ENCODE measurements around the gene RABAC1. TPM values are rescaled to one million over a fixed set of nuclear protein-coding genes. Genes with fewer than 3 reads are reported as not detected.

Gene RABAC1
- total and polyA plus RNA-seq, 7 donors: 128 to 255 (median 170) TPM

- no peak for DNase-seq
- WGBS, 2 donors: 44 to 70% methylated on average over 13 of the region's 13 CpGs
- no peaks in the 10 kb centered on the region for H3K9me3 ChIP-seq
- intact Hi-C loops (cut with DNase I): no loop called here
- no peak overlapping the region for H3K27ac ChIP-seq
- peaks cover 26 to 52% (median 42%) of the 10 kb centered on the region in 3 donors for H3K27me3 ChIP-seq
- peaks cover 0 to 13% (median 2%) of the 10 kb centered on the region in 4 donors for H3K36me3 ChIP-seq
- H3K4me3 ChIP-seq: no peak overlapping the region
- peaks cover 0 to 13% (median 7%) of the 10 kb centered on the region in 4 donors for H3K4me1 ChIP-seq
- TF ChIP-seq EP300 (IDR thresholded peaks at IDR 0.05): no peak
- TF ChIP-seq POLR2AphosphoS5 (IDR thresholded peaks at IDR 0.05): no peak
- TF ChIP-seq, protein P1, sequence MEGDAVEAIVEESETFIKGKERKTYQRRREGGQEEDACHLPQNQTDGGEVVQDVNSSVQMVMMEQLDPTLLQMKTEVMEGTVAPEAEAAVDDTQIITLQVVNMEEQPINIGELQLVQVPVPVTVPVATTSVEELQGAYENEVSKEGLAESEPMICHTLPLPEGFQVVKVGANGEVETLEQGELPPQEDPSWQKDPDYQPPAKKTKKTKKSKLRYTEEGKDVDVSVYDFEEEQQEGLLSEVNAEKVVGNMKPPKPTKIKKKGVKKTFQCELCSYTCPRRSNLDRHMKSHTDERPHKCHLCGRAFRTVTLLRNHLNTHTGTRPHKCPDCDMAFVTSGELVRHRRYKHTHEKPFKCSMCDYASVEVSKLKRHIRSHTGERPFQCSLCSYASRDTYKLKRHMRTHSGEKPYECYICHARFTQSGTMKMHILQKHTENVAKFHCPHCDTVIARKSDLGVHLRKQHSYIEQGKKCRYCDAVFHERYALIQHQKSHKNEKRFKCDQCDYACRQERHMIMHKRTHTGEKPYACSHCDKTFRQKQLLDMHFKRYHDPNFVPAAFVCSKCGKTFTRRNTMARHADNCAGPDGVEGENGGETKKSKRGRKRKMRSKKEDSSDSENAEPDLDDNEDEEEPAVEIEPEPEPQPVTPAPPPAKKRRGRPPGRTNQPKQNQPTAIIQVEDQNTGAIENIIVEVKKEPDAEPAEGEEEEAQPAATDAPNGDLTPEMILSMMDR (IDR thresholded peaks at IDR 0.05): no peak
- no peak for TF ChIP-seq POLR2A (IDR thresholded peaks at IDR 0.05)
These were observed 47.9 kb downstream of the RABAC1 start for GRCh38 chr19:41910992-41911888.

- peaks cover 26 to 44% (median 34%) of the 10 kb centered on the region in 3 donors for H3K27me3 ChIP-seq
- no peaks in the 10 kb centered on the region for H3K9me3 ChIP-seq
- no peak for DNase-seq
- WGBS, 2 donors: 62 to 74% methylated on average over 12 of the region's 12 CpGs
- TF ChIP-seq EP300 (IDR thresholded peaks at IDR 0.05): no peak
- peak in 2 of 4 donors; percentile 9 to 11 for TF ChIP-seq POLR2AphosphoS5 (IDR thresholded peaks at IDR 0.05)
- TF ChIP-seq, protein P1 (IDR thresholded peaks at IDR 0.05): no peak
- TF ChIP-seq POLR2A (IDR thresholded peaks at IDR 0.05): no peak
- H3K4me1 ChIP-seq: peaks cover 0 to 13% (median 6%) of the 10 kb centered on the region in 4 donors
- H3K4me3 ChIP-seq: no peak overlapping the region
- no peak overlapping the region for H3K27ac ChIP-seq
- intact Hi-C loops (cut with DNase I): no loop called here
- H3K36me3 ChIP-seq: peaks cover 0 to 21% (median 6%) of the 10 kb centered on the region in 4 donors
These were observed 48.7 kb downstream of the RABAC1 start for GRCh38 chr19:41910240-41910991.

DNA sequence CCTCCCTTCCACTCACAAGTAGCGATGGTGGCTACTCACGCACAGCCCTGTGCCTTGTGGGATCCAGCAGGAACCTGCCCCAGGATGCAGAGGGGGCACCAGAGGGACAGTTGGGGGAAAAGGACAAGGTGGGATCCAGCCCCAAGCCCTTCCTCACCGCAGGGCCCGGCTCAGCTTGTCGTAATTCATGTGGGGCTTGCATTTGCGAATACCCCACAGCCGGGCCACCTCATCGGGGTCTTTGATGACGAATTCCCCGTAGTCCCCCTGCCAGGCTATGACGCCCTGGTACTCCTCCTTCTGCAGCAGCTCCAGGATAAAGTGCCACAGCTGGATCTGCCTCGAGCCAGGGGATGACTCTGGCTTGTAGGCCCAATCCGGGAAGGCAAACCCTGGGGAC is 49.4 kb downstream of the RABAC1 start:
- intact Hi-C loops (cut with DNase I): no loop called here
- no peak overlapping the region for H3K27ac ChIP-seq
- no peak overlapping the region for H3K4me3 ChIP-seq
- WGBS, 2 donors: 74 to 79% methylated on average over 13 of the region's 13 CpGs
- no peak for DNase-seq
- H3K9me3 ChIP-seq: no peaks in the 10 kb centered on the region
- H3K4me1 ChIP-seq: peaks cover 0 to 10% (median 2%) of the 10 kb centered on the region in 4 donors
- peaks cover 0 to 28% (median 12%) of the 10 kb centered on the region in 4 donors for H3K36me3 ChIP-seq
- TF ChIP-seq POLR2A (IDR thresholded peaks at IDR 0.05): no peak
- TF ChIP-seq, protein P1 (IDR thresholded peaks at IDR 0.05): no peak
- no peak for TF ChIP-seq EP300 (IDR thresholded peaks at IDR 0.05)
- no peak for TF ChIP-seq POLR2AphosphoS5 (IDR thresholded peaks at IDR 0.05)
- H3K27me3 ChIP-seq: peaks cover 24 to 37% (median 29%) of the 10 kb centered on the region in 3 donors

DNA sequence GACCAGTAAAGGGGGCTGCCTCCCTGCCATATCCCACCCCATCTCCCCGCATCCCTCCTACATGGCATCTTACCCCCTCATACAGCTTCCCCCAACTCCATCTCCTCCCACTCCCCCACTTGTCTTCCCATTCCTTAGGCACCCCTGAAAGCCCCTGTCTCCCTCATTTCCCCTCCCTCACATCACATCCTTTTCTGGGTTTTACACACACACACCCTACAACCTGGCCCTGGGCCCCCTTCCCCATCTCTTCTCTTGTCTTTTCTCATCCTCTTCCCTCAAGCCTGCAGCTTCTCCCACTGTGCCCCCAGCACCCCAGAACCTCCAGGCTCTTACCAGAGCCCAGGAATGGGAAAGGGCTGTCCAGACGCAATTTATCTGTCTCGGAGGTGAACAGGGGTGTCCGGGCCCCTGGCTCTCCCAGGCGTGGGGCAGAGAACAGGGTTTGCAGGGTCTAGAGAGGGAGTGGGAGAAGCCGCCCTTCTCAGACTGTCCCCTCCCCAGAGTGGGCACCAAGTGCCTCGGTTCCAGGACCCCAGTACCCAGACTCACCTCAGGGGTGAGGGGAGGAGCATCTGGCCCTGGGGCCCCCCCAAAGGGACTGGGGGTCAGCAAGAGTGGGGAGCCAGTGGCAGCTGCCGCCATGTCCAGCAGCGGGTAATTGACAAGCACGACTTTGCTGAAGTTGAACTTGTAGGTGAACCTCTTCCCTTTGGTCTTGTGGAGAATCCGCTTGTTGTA is 50.2 kb downstream of the RABAC1 start:
- intact Hi-C loops (cut with DNase I): no loop called here
- peaks cover 20 to 31% (median 24%) of the 10 kb centered on the region in 3 donors for H3K27me3 ChIP-seq
- no peak overlapping the region for H3K27ac ChIP-seq
- peaks cover 5 to 36% (median 19%) of the 10 kb centered on the region in 4 donors for H3K36me3 ChIP-seq
- no peak for DNase-seq
- 84 to 90% methylated on average over 11 of the region's 11 CpGs for WGBS, 2 donors
- no peaks in the 10 kb centered on the region for H3K9me3 ChIP-seq
- no peak overlapping the region for H3K4me3 ChIP-seq
- H3K4me1 ChIP-seq: peaks cover 0 to 10% (median 2%) of the 10 kb centered on the region in 4 donors
- no peak for TF ChIP-seq EP300 (IDR thresholded peaks at IDR 0.05)

Data from sigmoid colon (tissue), 7 donors.